H1 (cell line): Measurements from ENCODE around the gene ZNF512. TPM values are rescaled to one million over a fixed set of nuclear protein-coding genes. Genes with fewer than 3 reads are reported as not detected.

Experiments
- CTCF ChIA-PET: fragments of 300-600 bp; sonication (Branson Sonifier 250); formaldehyde crosslinking; loops from one replicate; lab custom pipeline; 2021; ENCODE audit not compliant: partially characterized antibody; lab: Charles Lee
- POLR2A ChIA-PET: fragments of 300-600 bp; sonication (Branson Sonifier 250); formaldehyde crosslinking; loops from one replicate; lab custom pipeline; 2021; ENCODE audit warnings: inconsistent platforms; ENCODE audit not compliant: partially characterized antibody; lab: Charles Lee
- DNase-seq, 2 experiments: peaks; one replicate each; pipeline versions ENCODE4 v3.0.0 to v3.0.0-alpha.2; 2010 to 2022; ENCODE audit warnings: low spot score in 2 of 2, low read depth in 1 of 2, mixed read lengths in 1 of 2
- FAIRE-seq: peaks from 2 replicates; lab custom pipeline; 2011; peaks lifted over from hg19 to GRCh38; lab: Jason Lieb, UNC
- H2AFZ ChIP-seq: 2 replicates; pipeline ENCODE4 v1.8.1; 2012; ENCODE audit warnings: low read length, inconsistent platforms
- H2AK5ac ChIP-seq: 2 replicates; pipeline ENCODE4 v1.6.1; 2013; ENCODE audit warnings: low read depth, low read length
- H2BK120ac ChIP-seq: replicated peaks from 2 replicates; pipeline ENCODE3; 2013; ENCODE audit warnings: low read depth, low read length, inconsistent platforms
- H2BK12ac ChIP-seq: 2 replicates; pipeline ENCODE4 v1.6.1; 2013; ENCODE audit warnings: low read depth, low read length
- H2BK15ac ChIP-seq: 2 replicates; pipeline ENCODE4 v1.6.1; 2013; ENCODE audit warnings: low read length
- H2BK20ac ChIP-seq: 2 replicates; pipeline ENCODE4 v1.6.1; 2013; ENCODE audit warnings: low read length
- H2BK5ac ChIP-seq: 2 replicates; pipeline ENCODE4 v1.6.1; 2013; ENCODE audit warnings: low read depth, low read length
- H3K14ac ChIP-seq: 2 replicates; pipeline ENCODE4 v1.6.1; 2013; ENCODE audit warnings: inconsistent platforms; ENCODE audit not compliant: insufficient read length
- H3K18ac ChIP-seq: 2 replicates; pipeline ENCODE4 v1.6.1; 2013; ENCODE audit warnings: low read length; ENCODE audit errors: extremely low read depth
- H3K23ac ChIP-seq: 2 replicates; pipeline ENCODE4 v1.6.1; 2013; ENCODE audit warnings: inconsistent platforms; ENCODE audit not compliant: insufficient read length
- H3K23me2 ChIP-seq: 2 replicates; pipeline ENCODE4 v1.6.1; 2013; ENCODE audit warnings: low read depth, low read length
- H3K27ac ChIP-seq: 2 replicates; pipeline ENCODE4 v1.6.1; 2011; ENCODE audit warnings: low read depth, low read length, inconsistent platforms
- H3K27me3 ChIP-seq, 4 experiments: replicated peaks in 1 of 4; 1 replicate in 1 of 4; 2 replicates in 3 of 4; pipeline versions ENCODE4 v1.6.1 to v1.8.1; 2011 to 2013; ENCODE audit warnings: low read length in 3 of 4, mild to moderate bottlenecking in 3 of 4, inconsistent platforms in 2 of 4, mixed read lengths in 2 of 4, moderate library complexity in 1 of 4; ENCODE audit not compliant: control insufficient read depth in 3 of 4, insufficient read depth in 3 of 4; ENCODE audit errors: extremely low read depth in 1 of 4
- H3K36me3 ChIP-seq, 4 experiments: 2 replicates each; pipeline versions ENCODE4 v1.6.1 to v1.8.1; 2011 to 2013; ENCODE audit warnings: mild to moderate bottlenecking in 4 of 4, low read length in 3 of 4, moderate library complexity in 2 of 4, control low read depth in 1 of 4, inconsistent platforms in 1 of 4; ENCODE audit not compliant: insufficient read depth in 4 of 4, control insufficient read depth in 2 of 4
- H3K4ac ChIP-seq: replicated peaks from 2 replicates; pipeline ENCODE3; 2013; ENCODE audit warnings: low read length, low read depth, mixed read lengths, inconsistent platforms; ENCODE audit not compliant: insufficient read length
- H3K4me1 ChIP-seq, 4 experiments: replicated peaks in 1 of 4; 1 replicate in 1 of 4; 2 replicates in 3 of 4; pipeline versions ENCODE4 v1.6.1 to v1.8.1; 2011 to 2013; ENCODE audit warnings: low read length in 3 of 4, inconsistent platforms in 2 of 4, mixed read lengths in 1 of 4; ENCODE audit not compliant: insufficient read depth in 4 of 4, control insufficient read depth in 3 of 4
- H3K4me2 ChIP-seq, 2 experiments: 2 replicates each; pipeline versions ENCODE4 v1.6.1 to v1.8.1; 2011 to 2013; ENCODE audit warnings: low read depth in 2 of 2, low read length in 2 of 2, control low read depth in 1 of 2, inconsistent platforms in 1 of 2, mild to moderate bottlenecking in 1 of 2; ENCODE audit not compliant: insufficient read depth in 1 of 2
- H3K4me3 ChIP-seq, 4 experiments: fragments of 200-600, 300-600 bp in 1 of 4; sonication (generic), shearing (Covaris generic), sonication (Bioruptor Twin) in 1 of 4; 2 replicates each; pipeline versions ENCODE4 v1.5.1 to v1.8.1; 2011 to 2016; ENCODE audit warnings: low read length in 4 of 4, low read depth in 3 of 4, control low read depth in 2 of 4, inconsistent platforms in 2 of 4, mild to moderate bottlenecking in 2 of 4, mixed read lengths in 1 of 4, moderate library complexity in 1 of 4; ENCODE audit not compliant: insufficient read depth in 2 of 4; ENCODE audit errors: extremely low read depth in 1 of 4
- H3K56ac ChIP-seq: replicated peaks from 2 replicates; pipeline ENCODE3; 2013; ENCODE audit warnings: low read depth, mild to moderate bottlenecking, mixed read lengths, low read length, inconsistent platforms; ENCODE audit not compliant: insufficient read length
- H3K79me1 ChIP-seq: 2 replicates; pipeline ENCODE4 v1.6.1; 2013; ENCODE audit warnings: low read depth, low read length, control low read depth
- H3K79me2 ChIP-seq, 2 experiments: 2 replicates each; pipeline versions ENCODE4 v1.6.1 to v1.8.1; 2012 to 2013; ENCODE audit warnings: low read length in 2 of 2, mild to moderate bottlenecking in 2 of 2, inconsistent platforms in 1 of 2; ENCODE audit not compliant: insufficient read depth in 2 of 2, control insufficient read depth in 1 of 2
- H3K9ac ChIP-seq, 4 experiments: replicated peaks in 1 of 4; 1 replicate in 1 of 4; 2 replicates in 3 of 4; pipeline versions ENCODE4 v1.6.1 to v1.8.1; 2011 to 2013; ENCODE audit warnings: low read depth in 3 of 4, low read length in 3 of 4, control low read depth in 2 of 4, mild to moderate bottlenecking in 2 of 4, moderate library complexity in 2 of 4, inconsistent platforms in 1 of 4; ENCODE audit errors: extremely low read depth in 1 of 4
- H3K9me3 ChIP-seq, 2 experiments: 2 replicates each; pipeline versions ENCODE4 v1.6.1 to v1.8.1; 2012 to 2013; ENCODE audit warnings: mild to moderate bottlenecking in 2 of 2, moderate library complexity in 2 of 2, control low read depth in 1 of 2, inconsistent platforms in 1 of 2, low read depth in 1 of 2, low read length in 1 of 2, mixed read lengths in 1 of 2; ENCODE audit not compliant: insufficient read depth in 2 of 2
- H4K20me1 ChIP-seq, 2 experiments: replicated peaks in 1 of 2; 2 replicates each; pipeline versions ENCODE3 to v1.8.1; 2011 to 2013; ENCODE audit warnings: inconsistent platforms in 2 of 2, low read length in 2 of 2, mild to moderate bottlenecking in 1 of 2; ENCODE audit not compliant: insufficient read depth in 2 of 2, control insufficient read depth in 1 of 2
- H4K5ac ChIP-seq: 2 replicates; pipeline ENCODE4 v1.6.1; 2013; ENCODE audit warnings: low read length, low read depth, mixed read lengths, inconsistent platforms; ENCODE audit not compliant: insufficient read length
- H4K8ac ChIP-seq: 2 replicates; pipeline ENCODE4 v1.8.0; 2013; ENCODE audit warnings: mild to moderate bottlenecking, moderate library complexity, low read length, inconsistent platforms; ENCODE audit not compliant: insufficient read depth; ENCODE audit errors: extremely low read depth
- H4K91ac ChIP-seq: replicated peaks from 2 replicates; pipeline ENCODE3; 2013; ENCODE audit warnings: low read length, mixed read lengths, inconsistent platforms; ENCODE audit not compliant: insufficient read length
- GABPA ChIP-seq: IDR thresholded peaks from 2 replicates; pipeline ENCODE4 v1.6.1; 2011; ENCODE audit warnings: mild to moderate bottlenecking, low read length, moderate library complexity, borderline replicate concordance; ENCODE audit not compliant: insufficient read depth
- KDM5A ChIP-seq: fragments of 200-600 bp; IDR thresholded peaks from 2 replicates; pipeline ENCODE4 v1.7.1; 2012; ENCODE audit warnings: mild to moderate bottlenecking, low read length, inconsistent platforms, mixed read lengths
- MAFK ChIP-seq: IDR thresholded peaks from 2 replicates; pipeline ENCODE4 v1.6.1; 2012; ENCODE audit warnings: low read depth, mild to moderate bottlenecking, improper control_type of control experiment, low read length
- NANOG ChIP-seq: IDR thresholded peaks from 2 replicates; pipeline ENCODE4 v1.6.1; 2011; ENCODE audit warnings: low read length, low read depth, mild to moderate bottlenecking, inconsistent platforms; ENCODE audit not compliant: insufficient read depth, poor library complexity, severe bottlenecking
- RAD21 ChIP-seq, 2 experiments: IDR thresholded peaks in 1 of 2; conservative IDR thresholded peaks in 1 of 2; 2 replicates each; pipeline ENCODE4 v1.6.1; 2011; ENCODE audit warnings: low read depth in 2 of 2, low read length in 2 of 2, improper control_type of control experiment in 1 of 2, inconsistent platforms in 1 of 2, mild to moderate bottlenecking in 1 of 2, moderate library complexity in 1 of 2
- polyA plus RNA-seq, 7 experiments: library from polyadenylated mRNA; depleted of rRNA in 3 of 7; stranded (reverse) in 5 of 7; unstranded in 2 of 7; fragments of >200 nt in 5 of 7; fragments of 200-250 nt in 2 of 7; gene quantifications; 1 replicate in 5 of 7; 2 replicates in 1 of 7; 4 replicates in 1 of 7; pipeline versions ENCODE4 v1.2.1 to v1.2.3, GENCODE V29; 2011 to 2013; ENCODE audit warnings: missing spikeins in 2 of 7, mixed read lengths in 2 of 7
- total RNA-seq: library from RNA; stranded (reverse); fragmentation: NEBNext Ultra II Directional; extraction: Animal tissue kit (Norgen Biotek cat#: 25700); gene quantifications from 2 replicates; pipeline ENCODE4 v1.2.1, GENCODE V29; 2021

ZNF512 gene
- total and polyA plus RNA-seq, 2 of the 8 experiments (the other 6 are each of a cell fraction or from before 2014, with no cell fraction given): 17.6 to 37.9 TPM

GRCh38 chr2:27647289-27647688, 64.4 kb downstream of the ZNF512 start:
- FAIRE-seq: no peak
- Histone ChIP-seq H3K4ac (no peak overlapping the region), H3K9me3 (no peaks in the 10 kb centered on the region), H4K8ac (no peak overlapping the region), H2AFZ (no peak overlapping the region), H3K27ac (no peak overlapping the region), H4K91ac (no peak overlapping the region), H3K23ac (no peak overlapping the region), H4K20me1 (no peaks in the 10 kb centered on the region), H2BK5ac (no peak overlapping the region), H2AK5ac (no peak overlapping the region), H4K5ac (no peak overlapping the region), H3K4me3 (no peak overlapping the region), H3K27me3 (no peaks in the 10 kb centered on the region), H3K18ac (no peak overlapping the region), H3K79me2 (no peaks in the 10 kb centered on the region), H3K14ac (no peak overlapping the region), H2BK15ac (no peak overlapping the region), H2BK20ac (no peak overlapping the region), H3K79me1 (no peaks in the 10 kb centered on the region), H3K56ac (no peak overlapping the region), H3K36me3 (peaks cover 19 to 51% (median 40%) of the 10 kb centered on the region in 4 experiments), H2BK12ac (no peak overlapping the region), H3K23me2 (no peaks in the 10 kb centered on the region), H2BK120ac (no peak overlapping the region), H3K4me2 (no peak overlapping the region), H3K9ac (no peak overlapping the region), H3K4me1 (no peaks in the 10 kb centered on the region)
- DNase-seq: no peak
- POLR2A ChIA-PET: interaction anchor here (0.7 to 2.1 kb wide), 10 partner anchors 9 to 122 kb away, joined by 3 to 7 read pairs (median 4); partner anchors contain the start of genes CCDC121 and GPN1
- CTCF ChIA-PET: interaction anchor here (0.7 to 5.2 kb wide), 4 partner anchors 21 to 344 kb away, joined by 3 to 22 read pairs (median 3); partner anchors contain the start of gene PPM1G
- TF ChIP-seq KDM5A (no peak), MAFK (no peak), NANOG (no peak), GABPA (no peak), RAD21 (IDR thresholded peaks at IDR 0.05 in 1 of 2, conservative IDR thresholded peaks at IDR 0.05 in 1 of 2; ENCODE audit: low read depth in 2 of 2, low read length in 2 of 2) (no peak)
